Left ventricle myocardium inferior (tissue), 1 donor: ENCODE results near the gene TMEM272. TPM values are rescaled to one million over a fixed set of nuclear protein-coding genes. Genes with fewer than 3 reads are reported as not detected.

ENCODE experiments used
- DNase-seq: peaks from one replicate; pipeline ENCODE4 v3.0.0-alpha.2; 2020
- H3K27ac ChIP-seq: fragments of 200-600 bp; replicated peaks from 2 replicates; pipeline ENCODE4 v1.8.0; 2021
- H3K27me3 ChIP-seq: fragments of 200-600 bp; 2 replicates; pipeline ENCODE4 v1.8.0; 2021; ENCODE audit warnings: low read depth
- H3K36me3 ChIP-seq: fragments of 200-600 bp; 2 replicates; pipeline ENCODE4 v1.8.0; 2021
- H3K4me1 ChIP-seq: fragments of 200-600 bp; 2 replicates; pipeline ENCODE4 v1.8.0; 2021
- H3K4me3 ChIP-seq: fragments of 200-600 bp; 2 replicates; pipeline ENCODE4 v1.8.0; 2021; ENCODE audit warnings: mild to moderate bottlenecking, moderate library complexity
- H3K9me3 ChIP-seq: fragments of 200-600 bp; replicated peaks from 2 replicates; pipeline ENCODE4 v1.8.0; 2021
- CTCF ChIP-seq: fragments of 200-600 bp; IDR thresholded peaks from 2 replicates; pipeline ENCODE4 v1.8.0; 2021; ENCODE audit warnings: antibody characterized with exemption, mild to moderate bottlenecking, borderline replicate concordance
- intact Hi-C: fragments of 100-400 bp; cut with micrococcal nuclease; formaldehyde crosslinking; loops from one replicate; pipeline ENCODE4 v1.11.0; 2022
- total RNA-seq: library from RNA; stranded (reverse); fragmentation: NEBNext Ultra II Directional; extraction: Animal tissue kit (Norgen Biotek cat#: 25700); gene quantifications from one replicate; pipeline ENCODE4 v1.2.1, GENCODE V29; 2021
- donor health status: DM: no; HTN: yes; CAD: no; lungs with severe emphysema.

TMEM272 gene
- total RNA-seq, 1 donor from 2014 or later, result 0.30 TPM

- no peak overlapping the region for H3K4me3 ChIP-seq
- no peaks in the 10 kb centered on the region for H3K9me3 ChIP-seq
- H3K4me1 ChIP-seq, result peaks cover 24% of the 10 kb centered on the region
- no peak for DNase-seq
- intact Hi-C loops, result no loop called here
- H3K27ac ChIP-seq, result no peak overlapping the region
- H3K27me3 ChIP-seq, result no peaks in the 10 kb centered on the region
- TF ChIP-seq CTCF, result no peak
- no peaks in the 10 kb centered on the region for H3K36me3 ChIP-seq
Measured at GRCh38 chr13:51811046-51811445, 33.9 kb downstream of the TMEM272 start.

- Histone ChIP-seq H3K4me3 (no peak overlapping the region), H3K27me3 (no peaks in the 10 kb centered on the region), H3K4me1 (peaks cover 32% of the 10 kb centered on the region), H3K27ac (no peak overlapping the region), H3K36me3 (no peaks in the 10 kb centered on the region), H3K9me3 (no peaks in the 10 kb centered on the region)
- intact Hi-C loops, result no loop called here
- no peak for TF ChIP-seq CTCF
- no peak for DNase-seq
Measured at GRCh38 chr13:51808811-51809210, 36.2 kb downstream of the TMEM272 start.

GRCh38 chr13:51807041-51807440 is 37.9 kb downstream of the TMEM272 start:
- DNase-seq, result no peak
- H3K4me1 ChIP-seq, result peaks cover 48% of the 10 kb centered on the region
- H3K4me3 ChIP-seq, result no peak overlapping the region
- no peaks in the 10 kb centered on the region for H3K36me3 ChIP-seq
- no peaks in the 10 kb centered on the region for H3K27me3 ChIP-seq
- intact Hi-C loops, result no loop called here
- H3K27ac ChIP-seq, result peak overlapping the region; percentile 100
- no peak for TF ChIP-seq CTCF
- H3K9me3 ChIP-seq, result no peaks in the 10 kb centered on the region

- Histone ChIP-seq H3K36me3 (no peaks in the 10 kb centered on the region), H3K27me3 (no peaks in the 10 kb centered on the region), H3K4me1 (peaks cover 53% of the 10 kb centered on the region), H3K9me3 (no peaks in the 10 kb centered on the region), H3K4me3 (no peak overlapping the region), H3K27ac (peak overlapping the region; percentile 100)
- DNase-seq, result no peak
- TF ChIP-seq CTCF, result no peak
- intact Hi-C loops, result no loop called here
Measured at GRCh38 chr13:51806566-51806965, 38.4 kb downstream of the TMEM272 start.

- no peaks in the 10 kb centered on the region for H3K27me3 ChIP-seq
- DNase-seq, result no peak
- H3K4me3 ChIP-seq, result no peak overlapping the region
- no peaks in the 10 kb centered on the region for H3K36me3 ChIP-seq
- intact Hi-C loops, result no loop called here
- TF ChIP-seq CTCF, result no peak
- H3K9me3 ChIP-seq, result no peaks in the 10 kb centered on the region
- H3K4me1 ChIP-seq, result peaks cover 60% of the 10 kb centered on the region
- H3K27ac ChIP-seq, result peak overlapping the region; percentile 100
Measured at GRCh38 chr13:51805925-51806324, 39.1 kb downstream of the TMEM272 start.

- no peaks in the 10 kb centered on the region for H3K9me3 ChIP-seq
- H3K27me3 ChIP-seq, result no peaks in the 10 kb centered on the region
- DNase-seq, result no peak
- H3K27ac ChIP-seq, result peak overlapping the region; percentile 100
- peak overlapping the region; percentile 89 for H3K4me3 ChIP-seq
- H3K4me1 ChIP-seq, result peaks cover 66% of the 10 kb centered on the region
- TF ChIP-seq CTCF, result no peak
- intact Hi-C loops, result no loop called here
- H3K36me3 ChIP-seq, result no peaks in the 10 kb centered on the region
Measured at GRCh38 chr13:51805313-51805712, 39.7 kb downstream of the TMEM272 start.
